GM18861 (cell line): ENCODE results near the gene GNB3.
"Not testable (repeated sequence)": the region's sequence is repeated elsewhere in the genome, so short reads cannot be mapped to it uniquely, and the experiment has no call there.

Experiments
- ATAC-seq: cut with Tn5 transposase; IDR thresholded peaks from one replicate; pipeline ENCODE4 v1.9.1; 2021; ENCODE audit not compliant: unreplicated experiment

Gene GNB3

GRCh38 chr12:6858799-6859198 is 18.1 kb downstream of the GNB3 start:
- ATAC-seq: no peak

GRCh38 chr12:6860116-6860515 is 19.4 kb downstream of the GNB3 start:
- ATAC-seq: no peak

GRCh38 chr12:6860942-6861341 is 20.2 kb downstream of the GNB3 start:
- ATAC-seq: no peak

GRCh38 chr12:6861391-6861790 is 20.7 kb downstream of the GNB3 start:
- ATAC-seq: no peak

GRCh38 chr12:6863033-6863432 is 22.3 kb downstream of the GNB3 start:
- ATAC-seq: no peak

- no peak for ATAC-seq
Measured at GRCh38 chr12:6863586-6864321, 23.0 kb downstream of the GNB3 start.

- not testable (repeated sequence) for ATAC-seq
Measured at GRCh38 chr12:6865307-6865706, 24.6 kb downstream of the GNB3 start.

- ATAC-seq: no peak
Measured at GRCh38 chr12:6866163-6866919, 25.6 kb downstream of the GNB3 start.

GRCh38 chr12:6866920-6867412 is 26.2 kb downstream of the GNB3 start:
- ATAC-seq: peak; percentile 16

- ATAC-seq: peak; percentile 40
Measured at GRCh38 chr12:6867413-6868210, 26.9 kb downstream of the GNB3 start, which contains the start of gene TPI1. Gene TPI1 (plus strand): TSS chr12:6867531. CDS start chr12:6867567, 36 bp downstream.

- no peak for ATAC-seq
Measured at GRCh38 chr12:6868211-6869048, 27.7 kb downstream of the GNB3 start.

- no peak for ATAC-seq
Measured at GRCh38 chr12:6869049-6870021, 28.6 kb downstream of the GNB3 start.

GRCh38 chr12:6870304-6870703 is 29.6 kb downstream of the GNB3 start:
- not testable (repeated sequence) for ATAC-seq

GRCh38 chr12:6871052-6871957 is 30.6 kb downstream of the GNB3 start:
- no peak for ATAC-seq

- ATAC-seq: no peak
Measured at GRCh38 chr12:6872073-6873048, 31.6 kb downstream of the GNB3 start.

GRCh38 chr12:6873094-6874014 is 32.6 kb downstream of the GNB3 start, which contains the start of gene SPSB2:
Gene SPSB2 (minus strand): TSS chr12:6873303. CDS start chr12:6872901, 402 bp downstream.
- ATAC-seq: peak; percentile 56
